Right lung (tissue), 5 donors: ENCODE measurements around the gene CRABP1. TPM values are rescaled to one million over a fixed set of nuclear protein-coding genes. Genes with fewer than 3 reads are reported as not detected.

Experiments used
- DNase-seq, 2 donors: peaks; one replicate each; pipeline ENCODE4 v3.0.0-alpha.2; 2013
- polyA plus RNA-seq, 5 donors: library from polyadenylated mRNA; unstranded; fragments of 120-200 nt; gene quantifications; one replicate each; pipeline versions ENCODE4 v1.2.1 to v1.2.3, GENCODE V29; 2013; ENCODE audit warnings: inconsistent platforms in 1 of 5, low replicate concordance in 1 of 5; ENCODE audit not compliant: insufficient read length in 5 of 5, insufficient read depth in 1 of 5

The CRABP1 gene
- polyA plus RNA-seq, 5 donors: 0.47 to 2.6 (median 0.75) TPM; not detected in 1

- DNase-seq: no peak
These were observed 23.7 kb upstream of the CRABP1 start for GRCh38 chr15:78316283-78317083.

GRCh38 chr15:78317145-78317836 is 22.9 kb upstream of the CRABP1 start:
- DNase-seq: no peak

GRCh38 chr15:78319588-78319987 is 20.6 kb upstream of the CRABP1 start:
- DNase-seq: no peak

GRCh38 chr15:78320183-78320582 is 20.0 kb upstream of the CRABP1 start:
- DNase-seq: no peak

- no peak for DNase-seq
These were observed 19.0 kb upstream of the CRABP1 start for GRCh38 chr15:78321041-78321570.

- DNase-seq: no peak
These were observed 18.4 kb upstream of the CRABP1 start for GRCh38 chr15:78321786-78322185.

GRCh38 chr15:78322243-78322642 is 17.9 kb upstream of the CRABP1 start:
- no peak for DNase-seq

- no peak for DNase-seq
These were observed 17.2 kb upstream of the CRABP1 start for GRCh38 chr15:78322724-78323521.

GRCh38 chr15:78323693-78324092 is 16.5 kb upstream of the CRABP1 start:
- DNase-seq: no peak

- no peak for DNase-seq
These were observed 16.0 kb upstream of the CRABP1 start for GRCh38 chr15:78324144-78324543.

- no peak for DNase-seq
These were observed 14.9 kb upstream of the CRABP1 start for GRCh38 chr15:78325092-78325843.

GRCh38 chr15:78327466-78327865 is 12.7 kb upstream of the CRABP1 start:
- no peak for DNase-seq

- no peak for DNase-seq
These were observed 10.5 kb upstream of the CRABP1 start for GRCh38 chr15:78329625-78330024.

GRCh38 chr15:78334845-78335244 is 5.3 kb upstream of the CRABP1 start:
- DNase-seq: no peak

- DNase-seq: no peak
These were observed 4.2 kb upstream of the CRABP1 start for GRCh38 chr15:78335985-78336384.

- no peak for DNase-seq
These were observed 1.4 kb upstream of the CRABP1 start for GRCh38 chr15:78338781-78339180.

- DNase-seq: no peak
These were observed 594 bp upstream of the CRABP1 start for GRCh38 chr15:78339559-78339958.

- DNase-seq: no peak
These were observed 1.2 kb downstream of the CRABP1 start for GRCh38 chr15:78341057-78341987.

GRCh38 chr15:78342021-78342420 is 1.9 kb downstream of the CRABP1 start:
- DNase-seq: no peak
